ENCODE data around the gene NDUFS1.
"Not testable (repeated sequence)": the region's sequence is repeated elsewhere in the genome, so short reads cannot be mapped to it uniquely, and the experiment has no call there.

NDUFS1 gene

DNA sequence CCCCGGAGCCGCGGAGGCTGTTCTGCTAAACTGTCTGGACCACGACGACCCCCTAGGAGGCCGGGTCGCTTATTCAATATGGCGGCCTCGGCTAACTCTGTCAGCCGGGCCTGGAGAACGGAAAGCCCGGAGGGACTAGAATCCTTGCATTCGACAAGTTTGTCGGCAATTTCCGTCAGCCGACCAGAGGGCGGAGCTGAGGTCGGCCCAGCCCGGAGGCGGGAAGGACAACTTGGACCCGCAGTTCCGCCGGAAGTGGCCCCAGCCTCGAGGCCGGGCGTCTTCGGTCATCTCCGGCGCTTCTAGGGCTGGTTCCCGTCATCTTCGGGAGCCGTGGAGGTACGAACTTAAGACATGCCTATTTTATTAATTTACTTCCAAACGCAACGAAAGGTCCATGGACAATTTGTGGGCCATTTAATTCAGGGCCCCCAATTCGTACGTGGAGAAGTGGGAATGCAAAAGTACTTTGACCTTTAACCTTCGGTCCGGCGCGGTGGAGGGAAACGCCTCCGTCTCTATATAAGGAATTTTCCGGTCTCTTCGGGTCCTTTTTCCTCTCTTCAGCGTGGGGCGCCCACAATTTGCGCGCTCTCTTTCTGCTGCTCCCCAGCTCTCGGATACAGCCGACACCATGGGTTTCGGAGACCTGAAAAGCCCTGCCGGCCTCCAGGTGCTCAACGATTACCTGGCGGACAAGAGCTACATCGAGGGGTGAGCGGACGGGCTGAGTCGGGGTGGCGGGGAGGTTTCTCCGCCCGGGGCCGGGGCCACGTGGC is at the start of gene NDUFS1, which contains the start of gene EEF1B2:
Gene NDUFS1, minus strand, starts transcription at position 99 of the 779 bp plus-strand sequence. CDS start 5,766 bp downstream, outside the sequence.
Gene EEF1B2, plus strand, starts transcription at position 550 of the 779 bp plus-strand sequence. Its CDS starts 85 bp downstream, at position 635.
- DNase-seq (ENCODE audit: low spot score), result peak; percentile 94

- no peak for DNase-seq (ENCODE audit: low spot score)
These were observed 49.7 kb upstream of the NDUFS1 start for GRCh38 chr2:206208900-206209299.

DNA sequence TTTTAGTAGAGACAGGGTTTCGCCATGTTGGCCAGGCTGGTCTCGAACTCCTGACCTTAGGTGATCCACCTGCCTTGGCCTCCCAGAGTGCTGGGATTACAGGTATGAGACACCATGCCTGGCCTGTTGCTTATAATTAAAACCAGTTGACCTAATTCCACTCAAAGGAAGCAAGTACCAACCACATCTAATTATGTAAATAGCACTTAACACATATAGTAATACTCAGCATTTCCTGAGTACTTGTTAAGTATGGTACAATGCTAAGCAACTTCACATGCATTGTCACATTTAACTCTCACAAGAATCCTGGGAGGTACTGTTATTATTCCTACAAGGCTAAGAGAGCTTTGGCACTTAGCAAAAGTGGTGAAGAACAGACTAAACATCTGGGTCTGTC is 48.1 kb upstream of the NDUFS1 start:
- not testable (repeated sequence) for DNase-seq (ENCODE audit: low spot score)

DNA sequence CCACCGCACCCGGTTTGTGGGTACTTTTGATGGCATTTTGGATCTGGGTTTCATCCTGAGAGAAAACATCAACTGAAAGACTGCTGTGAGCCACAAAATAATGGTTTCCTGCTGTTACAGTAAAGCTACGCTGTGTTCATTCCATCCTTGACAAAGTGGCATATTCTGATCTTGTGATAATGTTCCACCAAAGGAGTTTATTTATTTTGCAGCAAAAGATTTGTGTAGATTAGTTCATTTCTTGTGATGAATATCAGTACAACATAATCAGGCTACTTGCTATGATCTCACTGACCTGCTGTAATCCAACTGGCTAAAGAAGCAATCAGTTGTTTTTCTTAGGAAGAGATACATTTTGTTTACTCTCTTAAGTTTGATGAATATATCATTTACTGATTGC is 45.5 kb upstream of the NDUFS1 start:
- no peak for DNase-seq (ENCODE audit: low spot score)

GRCh38 chr2:206203331-206203730 is 44.1 kb upstream of the NDUFS1 start:
- no peak for DNase-seq (ENCODE audit: low spot score)

- DNase-seq (ENCODE audit: low spot score), result no peak
These were observed 43.2 kb upstream of the NDUFS1 start for GRCh38 chr2:206202446-206202845.

DNA sequence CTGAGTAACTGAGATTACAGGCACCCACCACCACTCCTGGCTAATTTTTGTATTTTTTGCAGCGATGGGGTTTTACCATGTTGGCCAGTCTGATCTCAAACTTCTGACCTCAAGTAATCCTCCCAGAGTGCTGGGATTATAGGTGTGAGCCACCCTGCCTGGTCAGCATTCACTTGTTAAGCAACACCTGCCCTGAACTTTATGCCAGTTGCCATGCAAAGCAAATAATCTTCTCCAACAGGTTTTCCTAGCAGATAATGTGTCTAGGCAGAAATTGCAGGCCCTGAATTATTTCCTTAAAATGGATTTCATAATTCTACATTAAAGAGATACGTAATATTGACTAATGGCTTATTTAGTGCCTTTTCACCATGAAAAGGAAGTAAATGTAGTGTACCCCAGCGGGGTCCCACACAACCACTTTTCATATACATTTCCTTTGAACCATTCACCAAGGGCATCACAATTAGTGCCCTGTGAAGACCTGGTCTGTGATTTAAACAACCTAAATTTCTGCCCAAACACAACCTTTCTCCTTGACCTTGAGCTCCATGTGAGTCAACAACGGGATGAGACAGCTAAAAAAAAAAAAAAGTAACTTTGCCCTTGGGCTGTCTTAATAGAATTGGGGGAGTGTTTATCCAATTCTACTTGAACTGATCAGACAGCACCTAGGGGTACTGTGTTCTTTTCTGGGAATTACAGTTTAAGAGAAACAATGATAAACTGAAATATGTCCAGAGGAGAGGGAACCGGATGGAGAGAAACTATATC is 42.0 kb upstream of the NDUFS1 start:
- DNase-seq (ENCODE audit: low spot score), result no peak

DNA sequence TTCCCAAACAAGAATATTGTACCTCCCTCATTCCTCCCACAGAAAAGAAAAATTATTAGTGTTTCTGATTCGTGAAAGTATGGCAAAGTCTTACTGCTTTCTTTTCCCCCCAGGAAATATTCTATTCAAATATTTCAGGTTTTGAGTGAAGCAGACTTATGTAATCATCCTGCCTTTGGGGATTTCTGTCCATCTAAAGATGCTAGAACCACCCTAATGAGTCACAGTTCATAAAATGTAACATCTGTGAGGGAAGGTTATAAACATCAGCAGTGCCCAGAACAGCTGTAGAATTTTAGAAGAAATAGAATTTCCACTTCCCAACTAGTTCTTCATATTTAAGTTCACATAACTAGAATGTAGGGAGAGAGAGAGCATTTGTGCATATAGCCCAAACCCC is 39.4 kb upstream of the NDUFS1 start:
- DNase-seq (ENCODE audit: low spot score), result no peak

DNA sequence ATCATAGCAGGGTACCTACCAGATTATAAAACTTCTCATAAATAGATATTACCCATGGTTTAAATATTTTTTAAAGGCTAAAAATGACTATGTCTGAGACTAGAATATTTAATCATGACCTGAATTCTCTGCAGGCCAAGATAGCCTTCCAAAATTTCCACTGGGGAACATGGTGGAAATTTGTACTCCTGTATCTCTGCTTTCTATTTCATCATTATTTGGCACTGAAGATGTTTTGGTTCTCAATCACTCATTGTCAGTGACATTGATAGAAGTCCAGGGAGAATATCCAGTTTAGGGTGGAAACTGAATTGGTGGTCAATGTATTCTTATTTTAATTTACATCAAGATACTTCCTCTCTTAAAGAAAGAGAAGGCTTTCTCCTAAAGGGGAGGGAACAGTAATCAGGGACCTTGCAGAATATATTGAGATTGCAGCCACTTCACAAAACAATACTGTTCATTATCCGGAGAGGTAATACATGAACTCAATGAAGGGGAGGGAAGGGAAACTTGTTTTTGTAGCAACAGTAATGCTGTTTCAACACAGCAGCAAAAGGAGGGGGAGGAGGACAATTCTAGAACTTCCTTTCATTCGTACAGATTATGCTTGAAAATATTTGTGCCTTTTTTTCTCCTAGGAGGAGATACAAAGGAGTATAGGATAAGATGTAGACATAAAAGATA is 34.6 kb upstream of the NDUFS1 start:
- no peak for DNase-seq (ENCODE audit: low spot score)

DNA sequence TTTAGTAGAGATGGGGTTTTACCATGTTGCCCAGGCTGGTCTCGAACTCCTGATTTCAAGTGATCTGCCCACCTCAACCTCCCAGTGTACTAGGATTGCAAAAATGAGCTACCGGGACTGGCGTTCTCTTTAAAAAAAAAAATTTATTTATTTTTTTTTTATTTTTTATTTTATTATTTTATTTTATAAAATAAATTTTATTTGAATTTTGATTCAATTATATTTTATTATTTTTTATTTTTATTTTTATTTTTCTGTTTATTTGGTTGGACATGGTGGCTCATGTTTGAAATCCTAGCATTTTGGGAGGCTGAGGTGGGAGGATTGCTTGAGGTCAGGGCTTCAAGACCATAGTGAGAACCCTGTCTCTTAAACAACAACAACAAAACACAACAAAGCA is 32.9 kb upstream of the NDUFS1 start:
- no peak for DNase-seq (ENCODE audit: low spot score)

DNA sequence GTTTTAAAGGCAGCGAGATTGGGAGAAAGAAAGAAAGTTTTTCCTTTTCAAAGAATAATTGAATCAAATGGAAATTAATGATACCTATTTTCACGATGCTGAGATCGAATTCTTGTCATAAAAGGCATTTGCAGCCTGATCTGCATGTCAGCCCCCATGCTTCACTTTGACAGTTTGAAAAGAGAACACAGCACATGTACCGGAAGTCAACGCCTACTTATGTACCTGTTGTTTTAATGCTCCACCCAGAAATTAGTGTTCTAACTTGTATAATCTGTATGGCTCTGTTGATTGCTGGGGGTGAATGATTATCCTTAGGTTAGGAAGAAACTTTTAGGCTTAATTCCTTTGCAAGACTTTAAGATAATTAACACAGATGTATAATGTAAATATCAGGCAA is 31.4 kb upstream of the NDUFS1 start:
- no peak for DNase-seq (ENCODE audit: low spot score)

DNA sequence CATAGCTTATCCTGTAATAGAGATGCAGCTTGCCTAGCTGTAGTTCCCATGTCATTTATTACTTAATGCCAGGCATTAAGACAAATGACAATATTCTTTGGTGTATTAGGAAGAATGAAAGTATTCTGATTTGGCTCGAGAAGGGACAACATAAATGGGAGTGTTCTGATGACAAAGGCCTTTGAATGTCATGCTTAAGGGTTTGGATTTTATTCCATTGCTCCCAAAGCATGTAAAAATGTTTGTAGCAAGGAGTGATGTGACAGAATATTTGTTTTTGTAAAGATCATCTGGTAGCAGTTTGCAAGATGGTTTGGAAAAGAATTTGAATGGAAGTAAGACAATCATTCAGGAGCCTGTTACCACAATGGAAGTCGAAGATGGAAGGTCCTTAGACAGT is 30.9 kb upstream of the NDUFS1 start:
- DNase-seq (ENCODE audit: low spot score), result no peak

DNA sequence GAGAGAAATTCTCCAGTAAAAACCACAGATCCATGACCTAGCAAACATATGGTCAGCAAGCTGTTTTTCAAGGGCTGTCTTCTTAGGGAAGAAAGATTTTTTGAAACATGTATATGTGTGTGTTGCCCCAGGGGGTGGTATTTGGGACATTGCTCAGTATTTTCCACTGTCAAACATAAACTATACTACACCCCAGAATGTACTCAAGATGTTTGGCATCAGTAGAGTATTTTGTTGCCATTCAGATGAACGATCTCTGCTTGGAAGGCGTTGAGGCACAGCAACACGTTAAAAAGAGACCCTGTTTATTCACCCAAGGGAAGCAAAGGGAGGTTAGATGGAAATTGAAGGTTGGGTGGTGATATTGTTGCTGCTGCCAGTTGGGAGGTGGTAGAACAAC is 30.4 kb upstream of the NDUFS1 start:
- DNase-seq (ENCODE audit: low spot score), result no peak

DNA sequence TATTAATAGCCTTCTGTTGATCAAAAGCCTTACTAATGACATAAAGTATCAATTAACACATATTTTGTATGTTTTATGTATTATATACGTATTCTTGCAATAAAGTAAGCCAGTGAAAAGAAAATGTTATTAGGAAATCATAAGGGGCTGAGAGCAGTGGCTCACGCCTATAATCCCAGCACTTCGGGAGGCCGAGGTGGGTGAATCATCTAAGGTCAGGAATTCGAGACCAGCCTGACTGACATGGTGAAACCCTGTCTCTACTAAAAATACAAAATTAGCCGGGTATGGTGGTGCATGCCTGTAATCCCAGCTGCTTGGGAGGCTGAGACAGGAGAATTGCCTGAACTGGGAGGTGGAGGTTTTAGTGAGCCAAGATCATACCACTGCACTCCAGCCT is 22.3 kb upstream of the NDUFS1 start:
- DNase-seq (ENCODE audit: low spot score), result not testable (repeated sequence)

DNA sequence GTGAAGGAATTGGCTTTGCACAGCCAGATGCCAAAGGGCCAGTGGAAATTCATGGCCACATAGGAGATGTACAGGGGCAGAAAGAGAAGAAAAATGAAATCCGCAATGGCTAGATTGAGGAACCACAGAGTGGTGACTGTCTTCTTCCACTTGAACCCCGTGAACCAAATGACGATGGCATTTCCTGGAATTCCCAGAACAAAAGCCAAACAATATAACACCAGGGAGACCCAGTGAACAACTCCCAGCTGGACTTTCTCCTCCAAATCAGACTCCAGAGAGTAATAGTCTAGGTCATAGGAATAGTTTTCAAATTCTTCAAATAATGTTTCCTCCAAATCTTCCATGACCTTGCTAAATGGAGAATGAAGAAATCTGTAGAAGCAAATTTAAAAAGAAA is 17.7 kb upstream of the NDUFS1 start:
- no peak for DNase-seq (ENCODE audit: low spot score)

DNA sequence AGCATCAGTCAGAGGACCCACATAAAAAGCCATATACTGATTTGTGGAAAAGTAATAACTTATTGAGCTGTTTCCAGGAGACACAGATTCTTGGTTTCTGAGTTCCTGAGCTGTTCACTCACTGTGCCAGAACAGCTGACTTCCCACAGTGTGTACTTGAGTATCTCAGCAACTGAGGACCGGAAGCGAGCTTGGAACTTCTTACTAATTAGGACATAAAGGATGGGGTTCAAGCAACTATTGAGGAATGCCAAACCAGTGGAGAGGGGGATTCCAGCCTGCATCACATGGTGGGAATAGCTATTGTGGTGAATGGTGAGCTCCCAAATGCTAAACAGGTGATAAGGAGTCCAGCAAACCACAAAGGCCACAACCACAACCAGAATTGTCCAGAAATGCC is 16.9 kb upstream of the NDUFS1 start:
- no peak for DNase-seq (ENCODE audit: low spot score)

DNA sequence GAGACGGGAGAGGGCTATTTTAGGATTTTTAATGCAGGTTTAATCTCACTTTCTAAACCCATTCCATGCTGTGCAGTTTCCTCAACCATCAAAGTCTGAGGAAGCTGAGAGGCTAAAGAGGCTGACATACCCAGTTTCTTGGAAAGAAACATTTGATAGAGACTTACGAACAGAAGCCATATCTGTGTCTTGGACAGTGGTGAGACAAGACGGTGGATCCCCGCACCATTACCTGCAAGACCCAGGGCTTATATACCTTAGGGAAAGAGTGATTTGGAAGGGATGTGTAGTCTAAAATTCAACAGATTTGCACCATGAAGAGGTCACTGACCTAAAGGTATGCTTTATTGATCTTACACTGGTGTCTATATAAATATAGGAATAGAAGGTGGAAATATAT is 13.9 kb upstream of the NDUFS1 start:
- DNase-seq (ENCODE audit: low spot score), result no peak

- not testable (repeated sequence) for DNase-seq (ENCODE audit: low spot score)
These were observed 12.6 kb upstream of the NDUFS1 start for GRCh38 chr2:206171624-206172397.

DNA sequence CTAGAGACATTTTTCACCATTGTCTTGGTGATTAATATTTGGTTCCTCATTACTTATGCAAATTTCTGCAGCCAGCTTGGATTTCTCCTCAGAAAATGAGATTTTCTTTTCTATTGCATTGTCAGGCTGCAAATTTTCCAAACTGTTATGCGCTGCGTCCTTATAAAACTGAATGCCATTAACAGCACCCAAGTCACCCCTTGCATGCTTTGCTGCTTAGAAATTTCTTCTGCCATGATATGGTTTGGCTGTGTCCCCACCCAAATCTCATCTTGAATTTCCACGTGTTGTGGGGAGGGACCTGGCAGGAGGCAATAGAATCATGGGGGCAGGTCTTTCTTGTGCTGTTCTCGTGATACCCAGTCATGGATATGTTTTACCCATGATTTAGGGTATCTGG is 9.0 kb upstream of the NDUFS1 start:
- DNase-seq (ENCODE audit: low spot score), result not testable (repeated sequence)

DNA sequence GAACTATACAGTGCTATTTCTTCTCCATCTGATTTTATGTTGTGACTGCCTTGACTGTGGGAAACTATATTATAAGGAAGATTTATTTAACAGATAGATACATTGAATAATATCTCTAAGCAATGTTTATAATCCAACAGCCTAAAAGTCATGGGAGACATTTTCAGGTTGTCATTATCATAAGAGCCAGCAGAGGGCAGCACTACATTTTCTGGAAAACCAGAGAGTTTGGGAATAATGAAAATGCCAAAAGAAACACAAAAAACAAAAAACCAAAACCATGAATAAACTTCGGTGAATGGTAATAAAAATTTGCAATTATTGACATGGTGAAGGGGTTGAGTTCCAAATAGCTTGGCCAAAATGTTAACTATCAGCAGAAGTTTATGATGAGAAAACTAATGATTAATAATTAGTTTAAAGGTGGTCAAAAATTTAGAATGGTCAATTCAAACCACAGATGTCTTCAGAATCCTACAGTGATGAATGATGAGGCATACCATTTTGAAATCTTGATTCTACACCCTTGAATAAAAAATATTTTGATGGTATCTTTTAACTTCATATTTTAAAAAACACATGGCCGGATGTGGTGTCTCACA is 5.1 kb upstream of the NDUFS1 start:
- no peak for DNase-seq (ENCODE audit: low spot score)

GRCh38 chr2:206163251-206163880 is 4.1 kb upstream of the NDUFS1 start:
- DNase-seq (ENCODE audit: low spot score), result no peak
